Osteocyte (in vitro differentiated cells): ENCODE results near the gene DMKN. TPM values are rescaled to one million over a fixed set of nuclear protein-coding genes. Genes with fewer than 3 reads are reported as not detected.

ENCODE experiments used
- DNase-seq: peaks from one replicate; pipeline ENCODE4 v3.0.0; 2021; ENCODE audit warnings: mixed read lengths; ENCODE audit not compliant: unreplicated experiment; ENCODE audit errors: extremely low spot score
- H3K27ac Mint-ChIP-seq: one replicate; pipeline ENCODE4 v1.8.0; 2021; ENCODE audit warnings: mild to moderate bottlenecking, mixed read lengths; ENCODE audit not compliant: unreplicated experiment
- H3K27me3 Mint-ChIP-seq: one replicate; pipeline ENCODE4 v1.8.0; 2021; ENCODE audit warnings: mixed read lengths; ENCODE audit not compliant: unreplicated experiment
- H3K36me3 Mint-ChIP-seq: one replicate; pipeline ENCODE4 v1.8.0; 2021; ENCODE audit warnings: mixed read lengths; ENCODE audit not compliant: unreplicated experiment
- H3K4me1 Mint-ChIP-seq: one replicate; pipeline ENCODE4 v1.8.0; 2021; ENCODE audit warnings: mixed read lengths; ENCODE audit not compliant: unreplicated experiment
- H3K4me3 Mint-ChIP-seq: one replicate; pipeline ENCODE4 v1.8.0; 2021; ENCODE audit warnings: mild to moderate bottlenecking, moderate library complexity, mixed read lengths; ENCODE audit not compliant: unreplicated experiment
- H3K9me3 Mint-ChIP-seq: one replicate; pipeline ENCODE4 v1.8.0; 2021; ENCODE audit warnings: mixed read lengths; ENCODE audit not compliant: unreplicated experiment
- long read RNA-seq: library from polyadenylated mRNA; unstranded; transcript quantifications from one replicate; pipeline ENCODE4 v2.0.0, GENCODE V29; 2021
- total RNA-seq: library from RNA; stranded (reverse); gene quantifications from 2 replicates; pipeline ENCODE4 v1.2.1, GENCODE V29; 2021
- TF ChIP-seq, protein P1 (sequence below): fragments of 200-600 bp; sonication (generic); IDR thresholded peaks from 2 replicates; pipeline ENCODE4 v1.5.0; 2021; ENCODE audit warnings: antibody characterized with exemption, mild to moderate bottlenecking, moderate library complexity

DMKN gene, protein sequence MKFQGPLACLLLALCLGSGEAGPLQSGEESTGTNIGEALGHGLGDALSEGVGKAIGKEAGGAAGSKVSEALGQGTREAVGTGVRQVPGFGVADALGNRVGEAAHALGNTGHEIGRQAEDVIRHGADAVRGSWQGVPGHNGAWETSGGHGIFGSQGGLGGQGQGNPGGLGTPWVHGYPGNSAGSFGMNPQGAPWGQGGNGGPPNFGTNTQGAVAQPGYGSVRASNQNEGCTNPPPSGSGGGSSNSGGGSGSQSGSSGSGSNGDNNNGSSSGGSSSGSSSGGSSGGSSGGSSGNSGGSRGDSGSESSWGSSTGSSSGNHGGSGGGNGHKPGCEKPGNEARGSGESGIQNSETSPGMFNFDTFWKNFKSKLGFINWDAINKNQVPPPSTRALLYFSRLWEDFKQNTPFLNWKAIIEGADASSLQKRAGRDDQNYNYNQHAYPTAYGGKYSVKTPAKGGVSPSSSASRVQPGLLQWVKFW
- total RNA-seq: not detected in 2 replicates
- long read RNA-seq: 0 reads

DNA sequence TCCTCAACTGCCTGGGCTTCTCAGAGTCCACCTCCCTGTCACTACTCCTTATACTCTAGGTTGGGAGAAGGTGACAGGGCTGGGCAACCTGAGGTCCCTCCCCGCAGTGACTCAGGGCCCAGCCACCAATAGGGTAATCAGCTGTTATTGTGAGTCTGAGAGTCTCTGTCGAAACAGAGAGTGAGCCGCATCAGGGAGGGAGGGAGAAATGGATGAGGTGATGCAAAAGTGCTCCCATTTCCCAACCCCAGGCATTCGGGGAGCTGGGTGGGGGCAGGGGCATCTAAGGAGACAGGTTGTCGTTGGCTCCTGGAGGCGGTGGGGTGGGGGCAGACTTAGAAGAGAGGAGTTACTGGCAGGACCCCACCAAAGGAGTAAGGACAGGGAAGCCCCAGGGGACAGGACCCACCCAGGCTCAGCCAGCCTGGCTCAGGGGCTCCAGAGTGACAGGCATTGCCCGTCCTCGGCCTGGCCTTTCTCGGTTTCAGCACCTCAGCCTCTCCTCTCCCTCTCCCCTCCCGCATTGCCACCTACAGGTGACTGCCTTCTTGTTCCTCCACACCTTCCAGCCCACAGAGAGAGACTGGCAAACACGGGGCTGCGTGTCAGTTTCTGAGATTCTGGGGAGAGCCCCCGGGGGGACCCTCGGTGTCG, at the start of gene DMKN:
Gene DMKN, minus strand, starts transcription at position 22 of the 654 bp plus-strand sequence. CDS start 174 bp downstream, outside the sequence.
- DNase-seq: no peak
- no peak within 1 kb of the TSS for H3K4me3 Mint-ChIP-seq
- no peaks in the 10 kb centered on the region for H3K9me3 Mint-ChIP-seq
- no peak within 1 kb of the TSS for H3K27ac Mint-ChIP-seq
- TF ChIP-seq, protein P1, sequence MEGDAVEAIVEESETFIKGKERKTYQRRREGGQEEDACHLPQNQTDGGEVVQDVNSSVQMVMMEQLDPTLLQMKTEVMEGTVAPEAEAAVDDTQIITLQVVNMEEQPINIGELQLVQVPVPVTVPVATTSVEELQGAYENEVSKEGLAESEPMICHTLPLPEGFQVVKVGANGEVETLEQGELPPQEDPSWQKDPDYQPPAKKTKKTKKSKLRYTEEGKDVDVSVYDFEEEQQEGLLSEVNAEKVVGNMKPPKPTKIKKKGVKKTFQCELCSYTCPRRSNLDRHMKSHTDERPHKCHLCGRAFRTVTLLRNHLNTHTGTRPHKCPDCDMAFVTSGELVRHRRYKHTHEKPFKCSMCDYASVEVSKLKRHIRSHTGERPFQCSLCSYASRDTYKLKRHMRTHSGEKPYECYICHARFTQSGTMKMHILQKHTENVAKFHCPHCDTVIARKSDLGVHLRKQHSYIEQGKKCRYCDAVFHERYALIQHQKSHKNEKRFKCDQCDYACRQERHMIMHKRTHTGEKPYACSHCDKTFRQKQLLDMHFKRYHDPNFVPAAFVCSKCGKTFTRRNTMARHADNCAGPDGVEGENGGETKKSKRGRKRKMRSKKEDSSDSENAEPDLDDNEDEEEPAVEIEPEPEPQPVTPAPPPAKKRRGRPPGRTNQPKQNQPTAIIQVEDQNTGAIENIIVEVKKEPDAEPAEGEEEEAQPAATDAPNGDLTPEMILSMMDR: no peak
- H3K27me3 Mint-ChIP-seq: peaks cover 34% of the 10 kb centered on the region
- H3K4me1 Mint-ChIP-seq: peaks cover 15% of the 10 kb centered on the region
- H3K36me3 Mint-ChIP-seq: no peaks in the 10 kb centered on the region

DNA sequence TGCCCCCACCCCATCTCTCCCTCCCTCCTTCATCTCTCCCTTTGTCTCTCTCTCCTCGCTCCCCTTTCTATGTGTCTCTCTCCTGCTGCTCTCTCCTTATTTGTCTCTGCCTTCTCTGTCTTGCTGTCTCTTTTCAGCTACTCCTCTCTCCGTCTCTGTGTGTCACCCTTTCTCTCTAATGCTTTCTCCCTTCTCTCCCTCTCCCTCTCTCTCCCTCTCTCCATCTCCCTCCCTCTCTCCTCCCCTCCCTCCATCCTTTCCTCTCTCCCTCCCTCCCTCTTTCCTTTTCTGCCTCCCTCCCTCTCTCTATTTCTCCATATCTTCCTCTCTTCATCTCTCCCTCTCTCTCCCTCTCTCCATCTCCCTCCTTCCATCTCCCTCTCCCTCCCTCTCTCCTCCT, 49.3 kb upstream of the DMKN start:
- Mint-ChIP-seq H3K27me3 (peaks cover 33% of the 10 kb centered on the region), H3K9me3 (no peaks in the 10 kb centered on the region), H3K4me1 (peaks cover 2% of the 10 kb centered on the region), H3K27ac (no peak overlapping the region), H3K36me3 (no peaks in the 10 kb centered on the region), H3K4me3 (no peak overlapping the region)
- TF ChIP-seq, protein P1: no peak
- no peak for DNase-seq

DNA sequence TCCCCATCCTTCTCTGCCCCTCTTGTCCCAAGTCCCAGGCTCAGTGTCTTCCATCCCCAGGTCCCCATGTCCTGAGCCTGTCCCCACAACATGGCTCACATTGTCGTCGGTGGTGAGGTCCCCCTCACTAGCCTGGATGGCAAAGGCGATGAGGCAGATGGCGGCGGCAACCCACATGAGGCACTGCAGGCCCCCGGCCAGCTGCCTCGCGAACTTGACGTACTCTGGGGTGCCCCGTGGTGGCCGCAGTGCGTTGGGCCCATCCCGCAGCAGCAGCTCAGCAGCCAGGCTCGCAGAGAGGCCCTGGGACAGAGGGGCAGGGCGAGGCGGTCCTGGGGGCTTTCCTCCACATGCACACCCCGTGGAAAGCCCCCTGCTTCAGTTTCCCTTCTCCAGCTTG, 48.9 kb upstream of the DMKN start:
- no peaks in the 10 kb centered on the region for H3K9me3 Mint-ChIP-seq
- H3K27ac Mint-ChIP-seq: no peak overlapping the region
- peaks cover 34% of the 10 kb centered on the region for H3K27me3 Mint-ChIP-seq

DNA sequence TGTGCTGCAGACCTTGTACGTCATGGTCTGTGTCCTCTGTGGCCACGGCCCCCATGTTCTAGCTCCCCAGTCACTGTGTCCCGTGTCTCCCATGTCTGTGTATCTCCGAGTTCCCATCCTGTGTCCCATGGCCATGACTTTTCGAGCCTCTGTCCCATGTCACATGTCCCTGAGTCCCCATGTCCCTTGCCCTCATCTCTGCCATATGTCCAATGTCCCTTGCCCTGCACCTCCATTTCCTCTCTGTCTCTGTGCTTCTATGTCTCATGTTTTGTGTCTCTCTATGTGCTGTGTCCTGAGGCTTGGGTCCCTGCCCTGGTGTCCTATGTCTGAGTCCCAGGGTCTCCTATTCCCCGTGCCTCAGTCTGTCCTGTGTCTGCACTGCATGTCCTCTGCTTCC, 48.0 kb upstream of the DMKN start:
- no peak overlapping the region for H3K27ac Mint-ChIP-seq
- H3K4me3 Mint-ChIP-seq: no peak overlapping the region
- DNase-seq: no peak
- peaks cover 3% of the 10 kb centered on the region for H3K4me1 Mint-ChIP-seq
- no peaks in the 10 kb centered on the region for H3K9me3 Mint-ChIP-seq
- TF ChIP-seq, protein P1: no peak
- peaks cover 34% of the 10 kb centered on the region for H3K27me3 Mint-ChIP-seq
- H3K36me3 Mint-ChIP-seq: no peaks in the 10 kb centered on the region

More for the DNA sequence above, 48.9 kb upstream of the DMKN start:
- TF ChIP-seq, protein P1: no peak
- no peaks in the 10 kb centered on the region for H3K36me3 Mint-ChIP-seq
- DNase-seq: no peak
- peaks cover 3% of the 10 kb centered on the region for H3K4me1 Mint-ChIP-seq
- no peak overlapping the region for H3K4me3 Mint-ChIP-seq

DNA sequence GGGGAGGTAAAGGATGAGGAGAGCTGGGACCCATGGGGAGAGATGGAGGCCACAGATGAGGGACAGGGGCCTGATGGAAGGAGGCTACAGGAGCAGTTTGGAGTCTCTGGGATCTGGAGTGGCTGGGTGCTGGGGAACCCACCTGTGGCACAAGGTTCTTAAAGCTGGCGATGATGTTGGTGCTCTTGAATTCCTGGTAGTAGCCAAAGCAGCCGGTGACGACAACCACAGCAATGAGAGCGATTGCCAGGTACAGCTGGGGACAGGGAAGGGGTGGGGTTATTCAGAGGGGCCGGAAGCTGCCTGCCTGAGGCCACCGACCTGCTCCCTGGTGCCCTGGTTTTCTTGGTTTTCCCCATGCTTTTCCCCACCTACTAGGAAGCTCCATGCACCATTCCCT, 47.2 kb upstream of the DMKN start:
- no peak for DNase-seq
- Mint-ChIP-seq H3K36me3 (no peaks in the 10 kb centered on the region), H3K4me3 (no peak overlapping the region), H3K27ac (no peak overlapping the region), H3K27me3 (peaks cover 34% of the 10 kb centered on the region), H3K9me3 (no peaks in the 10 kb centered on the region), H3K4me1 (peaks cover 3% of the 10 kb centered on the region)
- TF ChIP-seq, protein P1: no peak
